ENCODE measurements around the gene SLC9A4.
"Not testable (repeated sequence)": the region's sequence is repeated elsewhere in the genome, so short reads cannot be mapped to it uniquely, and the experiment has no call there.

The SLC9A4 gene

GRCh38 chr2:102553601-102554000, 80.6 kb downstream of the SLC9A4 start:
- no peak for DNase-seq

GRCh38 chr2:102558463-102558862, 85.4 kb downstream of the SLC9A4 start:
- DNase-seq: no peak

GRCh38 chr2:102562542-102562941, 89.5 kb downstream of the SLC9A4 start:
- DNase-seq: not testable (repeated sequence)

- DNase-seq: no peak
Observed at GRCh38 chr2:102575888-102576287, 102.9 kb downstream of the SLC9A4 start.

GRCh38 chr2:102578376-102578775, 105.3 kb downstream of the SLC9A4 start:
- DNase-seq: no peak

GRCh38 chr2:102581911-102582310, 108.9 kb downstream of the SLC9A4 start:
- no peak for DNase-seq

GRCh38 chr2:102582845-102583244, 109.8 kb downstream of the SLC9A4 start:
- DNase-seq: no peak

Measured in stimulated activated CD4-positive, alpha-beta T cell treated with anti-CD3 and anti-CD28 coated beads, Interleukin-4, amount 100 ng/mL, for 1 hour (primary cell).